GM21528 (cell line): ENCODE data around the gene DNAJC30.
"Not testable (repeated sequence)": the region's sequence is repeated elsewhere in the genome, so short reads cannot be mapped to it uniquely, and the experiment has no call there.

Experiments used
- ATAC-seq: cut with Tn5 transposase; IDR thresholded peaks from one replicate; pipeline ENCODE4 v1.9.1; 2021; ENCODE audit warnings: mild to moderate bottlenecking, moderate library complexity; ENCODE audit not compliant: unreplicated experiment, low FRiP score

Gene DNAJC30

DNA sequence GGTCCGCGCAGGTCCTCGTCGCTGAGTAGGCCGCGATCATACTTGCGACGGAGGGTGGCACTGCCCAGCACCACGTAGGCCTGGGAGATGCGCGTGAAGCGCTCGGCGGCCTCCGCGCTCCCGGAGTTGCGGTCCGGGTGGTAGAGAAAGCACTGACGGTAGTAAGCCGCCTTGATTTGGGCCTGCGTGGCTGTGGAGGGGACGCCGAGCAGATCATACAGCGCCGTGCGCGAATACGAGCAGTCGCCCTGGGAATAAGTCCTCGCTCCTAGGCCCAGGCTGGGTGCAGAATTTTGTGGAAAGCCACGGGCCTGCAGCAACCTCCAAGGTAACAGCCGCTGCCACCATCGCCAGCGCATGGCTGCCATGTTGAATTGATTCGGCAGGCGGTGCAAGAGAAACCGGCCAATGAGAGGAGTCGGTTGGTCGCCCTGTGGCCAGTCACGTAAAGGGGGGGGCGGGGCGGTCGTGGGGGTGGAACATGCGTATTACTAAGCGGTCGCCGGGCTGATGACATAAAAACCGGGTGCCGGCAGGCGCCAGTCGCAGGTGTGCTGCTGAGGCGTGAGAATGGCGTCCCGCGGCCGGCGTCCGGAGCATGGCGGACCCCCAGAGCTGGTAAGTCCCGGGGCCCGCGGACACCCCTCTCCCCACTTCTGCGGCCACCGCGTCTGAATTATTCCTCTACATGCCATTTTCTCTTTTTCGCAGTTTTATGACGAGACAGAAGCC lies at the start of gene DNAJC30, which contains the start of gene BUD23:
Gene DNAJC30 (minus strand): TSS at position 398 of the 732 bp plus-strand sequence. CDS start 30 bp downstream, at position 368.
Gene BUD23 (plus strand): TSS at position 542 of the 732 bp plus-strand sequence. CDS start 29 bp downstream, at position 571.
- peak; percentile 86 for ATAC-seq

DNA sequence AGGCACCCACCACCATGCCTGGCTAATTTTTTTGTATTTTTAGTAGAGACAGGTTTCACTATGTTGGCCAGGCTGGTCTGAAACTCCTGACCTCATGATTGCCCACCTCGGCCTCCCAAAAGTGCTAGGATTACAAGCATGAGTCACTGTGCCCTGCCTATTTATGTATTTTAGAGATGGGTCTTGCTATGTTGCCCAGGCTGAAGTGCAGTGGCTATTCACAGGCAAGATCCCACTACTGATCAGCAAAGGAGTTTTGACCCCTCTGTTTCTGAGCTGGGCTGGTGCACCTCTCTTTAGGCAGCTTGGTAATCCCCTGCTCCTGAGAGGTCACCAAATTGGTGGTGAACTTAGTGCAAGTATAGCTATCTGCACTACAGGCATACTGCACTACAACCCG lies 49.1 kb upstream of the DNAJC30 start:
- ATAC-seq = no peak

DNA sequence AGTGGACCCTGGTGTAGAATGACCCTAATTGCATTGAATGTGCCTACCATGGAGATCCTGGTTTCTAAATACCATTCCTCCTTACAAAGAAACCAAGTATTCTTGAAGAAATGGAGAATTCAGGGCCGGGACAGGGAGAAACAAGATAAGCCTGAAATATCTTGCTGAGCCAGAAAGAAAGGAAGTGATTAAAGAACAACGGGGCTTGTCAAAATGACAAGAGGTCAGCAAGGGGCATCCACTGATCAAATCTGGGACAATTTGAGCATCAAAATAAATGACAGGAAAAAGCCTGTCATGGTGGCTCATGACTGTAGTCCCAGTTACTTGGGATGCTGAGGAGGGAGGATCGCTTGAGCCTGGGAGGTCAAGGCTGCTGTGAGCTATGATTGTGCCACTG lies 47.2 kb upstream of the DNAJC30 start:
- no peak for ATAC-seq

DNA sequence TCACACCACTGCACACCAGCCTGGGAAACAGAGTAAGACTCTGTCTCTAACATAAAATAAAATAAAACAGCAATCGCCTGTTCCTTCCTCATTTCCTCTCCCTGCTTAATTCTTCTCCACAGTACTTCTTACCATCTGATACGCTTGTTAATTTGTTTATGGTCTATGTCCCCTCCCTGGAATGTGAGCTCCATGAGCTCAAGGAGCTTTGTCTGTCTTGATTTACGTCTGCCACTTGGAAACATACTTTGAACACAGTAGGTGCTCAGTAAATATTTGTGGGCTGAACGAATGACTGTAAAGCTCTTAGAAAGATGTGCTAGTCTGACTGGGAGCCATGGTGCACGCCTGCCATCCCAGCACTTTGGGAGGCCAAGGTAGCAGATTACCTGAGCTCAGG lies 45.3 kb upstream of the DNAJC30 start:
- no peak for ATAC-seq

DNA sequence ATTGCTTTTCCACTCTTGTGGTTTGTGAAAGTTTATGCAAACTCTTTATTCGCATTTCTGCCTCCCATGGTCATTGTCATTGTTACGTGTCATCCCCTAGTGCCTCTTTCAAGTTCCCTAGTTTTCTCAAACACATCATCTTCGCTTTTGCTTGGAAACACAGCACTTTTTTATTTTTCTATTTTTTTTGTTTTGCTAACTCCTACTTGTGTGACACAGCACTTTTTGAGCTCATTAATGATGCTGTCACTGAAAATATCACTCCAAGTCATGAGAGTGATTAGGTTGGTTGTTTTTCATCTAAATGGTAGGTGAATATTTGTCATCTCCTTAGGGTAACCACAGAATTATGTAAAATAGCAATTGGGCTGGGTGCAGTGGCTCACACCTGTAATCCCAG lies 44.7 kb upstream of the DNAJC30 start:
- no peak for ATAC-seq

DNA sequence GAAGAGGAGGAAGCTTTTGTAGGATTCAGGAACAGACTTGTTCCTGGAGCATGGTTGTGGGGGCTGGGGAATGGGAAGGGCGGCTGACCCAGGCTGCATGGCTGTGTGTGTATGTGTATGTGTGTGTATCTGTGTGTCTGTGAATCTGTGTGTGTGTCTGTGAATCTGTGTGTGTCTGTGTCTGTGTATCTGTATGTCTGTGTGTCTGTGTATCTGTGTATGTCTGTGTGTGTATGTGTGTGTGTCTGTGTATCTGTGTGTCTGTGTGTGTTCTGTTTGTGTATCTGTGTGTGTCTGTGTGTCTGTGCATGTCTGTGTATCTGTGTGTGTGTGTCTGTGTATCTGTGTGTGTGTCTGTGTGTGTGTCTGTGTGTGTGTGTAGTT lies 42.8 kb upstream of the DNAJC30 start:
- peak; percentile 38 for ATAC-seq

DNA sequence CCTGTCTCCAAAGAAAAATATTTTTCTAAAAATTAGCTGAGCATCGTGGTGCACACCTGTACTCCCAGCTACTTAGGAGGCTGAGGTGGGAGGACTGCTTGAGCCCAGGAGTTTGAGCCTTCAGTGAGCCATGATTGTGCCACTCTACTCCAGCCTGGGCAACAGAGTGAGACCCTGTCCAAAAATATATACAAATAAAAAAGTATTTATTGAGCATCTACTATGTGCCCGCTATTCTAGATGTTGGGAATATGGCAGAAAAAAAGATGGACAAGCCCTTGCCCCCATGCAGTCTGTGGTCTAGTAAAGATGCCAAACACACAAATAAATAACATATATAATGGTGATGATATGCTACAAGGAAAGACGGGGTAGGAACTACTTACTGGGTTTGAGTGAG lies 40.6 kb upstream of the DNAJC30 start:
- ATAC-seq = no peak

DNA sequence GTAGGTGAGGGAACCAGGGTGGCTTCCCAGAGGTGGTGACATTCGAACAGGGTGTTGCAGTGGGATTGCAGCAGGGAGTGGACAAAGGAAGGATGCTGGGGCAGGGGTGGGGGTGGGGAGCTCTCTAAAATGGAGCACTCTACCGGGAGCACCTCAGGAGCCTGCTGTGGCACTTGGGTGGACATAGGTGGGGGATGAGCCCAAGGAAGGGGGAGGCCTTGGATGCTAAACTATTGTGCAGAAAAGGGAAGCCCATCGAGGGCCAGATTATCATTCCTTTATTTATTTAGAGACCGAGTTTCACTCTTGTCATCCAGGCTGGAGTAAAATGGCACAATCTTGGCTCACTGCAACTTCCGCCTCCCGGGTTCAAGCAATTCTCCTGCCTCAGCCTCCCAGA lies 39.5 kb upstream of the DNAJC30 start:
- ATAC-seq = no peak

DNA sequence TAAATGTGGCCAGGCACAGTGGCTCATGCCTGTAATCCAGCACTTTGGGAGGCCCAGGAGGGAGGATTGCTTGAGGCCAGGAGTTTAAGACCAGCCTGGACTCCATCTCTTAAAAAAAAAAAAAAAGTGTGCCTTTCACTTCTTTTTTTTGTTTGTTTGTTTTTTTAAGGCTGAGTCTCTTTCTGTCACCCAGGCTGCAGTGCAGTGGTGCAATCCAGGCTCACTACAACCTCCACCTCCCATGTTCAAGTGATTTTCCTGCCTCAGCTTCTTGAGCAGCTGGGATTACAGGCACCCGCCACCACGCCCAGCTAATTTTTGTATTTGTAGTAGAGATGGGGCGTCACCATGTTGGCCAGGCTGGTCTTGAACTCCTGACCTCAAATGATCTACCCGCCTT lies 38.9 kb upstream of the DNAJC30 start:
- not testable (repeated sequence) for ATAC-seq

DNA sequence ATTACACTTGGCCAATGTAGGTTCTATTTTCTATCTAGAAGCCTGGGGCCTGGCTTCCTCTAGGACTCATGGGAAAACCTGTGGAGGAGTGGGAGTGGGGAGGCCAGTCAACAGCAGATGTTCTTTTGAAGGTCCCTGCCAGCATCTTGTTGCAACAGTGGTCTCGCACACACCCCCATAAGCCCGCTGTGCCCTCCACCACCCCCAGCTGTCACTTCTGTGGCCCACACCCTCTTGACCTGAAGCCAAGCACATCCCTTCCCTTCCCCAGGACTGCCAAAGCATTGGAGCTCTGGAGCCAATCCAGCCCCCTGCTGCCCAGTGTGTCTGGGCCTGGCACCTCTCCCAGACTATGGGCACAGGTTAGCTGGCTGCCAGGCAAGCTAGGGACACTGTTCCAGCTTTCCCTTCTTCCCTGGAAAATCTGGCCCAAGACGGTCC lies 38.1 kb upstream of the DNAJC30 start:
- no peak for ATAC-seq

DNA sequence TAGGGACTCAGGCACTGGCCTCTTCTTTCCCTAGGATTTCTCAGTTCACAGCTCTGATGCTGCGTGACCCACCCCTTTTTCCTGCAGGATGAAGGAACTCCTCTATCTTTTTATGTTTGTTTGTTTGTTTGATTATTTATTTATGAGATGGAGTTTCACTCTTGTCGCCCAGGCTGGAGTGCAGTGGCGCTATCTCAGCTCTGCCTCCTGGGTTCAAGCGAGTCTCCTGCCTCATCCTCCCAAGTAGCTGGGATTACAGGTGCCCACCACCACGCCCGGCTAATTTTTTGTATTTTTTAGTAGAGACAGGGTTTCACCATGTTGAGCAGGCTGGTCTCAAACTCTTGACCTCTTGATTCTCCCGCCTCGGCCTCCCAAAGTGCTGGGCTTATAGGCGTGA lies 37.2 kb upstream of the DNAJC30 start:
- ATAC-seq = not testable (repeated sequence)

DNA sequence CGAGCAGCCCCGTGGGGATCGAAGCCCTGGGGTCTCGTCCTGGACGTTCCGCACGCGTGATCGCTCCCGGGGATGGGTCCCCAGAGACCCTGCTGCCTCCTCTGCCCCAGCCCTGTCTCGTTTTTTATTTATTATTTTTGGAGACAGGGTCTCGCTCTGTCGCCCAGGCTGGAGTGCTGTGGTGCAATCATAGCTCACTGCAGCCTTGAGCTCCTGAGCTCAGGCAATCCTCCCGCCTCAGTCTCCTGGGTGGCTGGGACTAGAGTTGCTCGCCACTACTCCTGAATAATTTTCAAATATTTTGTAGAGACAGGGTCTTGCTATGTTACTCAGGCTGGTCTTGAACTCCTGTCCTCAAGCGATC lies 36.5 kb upstream of the DNAJC30 start:
- ATAC-seq = no peak

DNA sequence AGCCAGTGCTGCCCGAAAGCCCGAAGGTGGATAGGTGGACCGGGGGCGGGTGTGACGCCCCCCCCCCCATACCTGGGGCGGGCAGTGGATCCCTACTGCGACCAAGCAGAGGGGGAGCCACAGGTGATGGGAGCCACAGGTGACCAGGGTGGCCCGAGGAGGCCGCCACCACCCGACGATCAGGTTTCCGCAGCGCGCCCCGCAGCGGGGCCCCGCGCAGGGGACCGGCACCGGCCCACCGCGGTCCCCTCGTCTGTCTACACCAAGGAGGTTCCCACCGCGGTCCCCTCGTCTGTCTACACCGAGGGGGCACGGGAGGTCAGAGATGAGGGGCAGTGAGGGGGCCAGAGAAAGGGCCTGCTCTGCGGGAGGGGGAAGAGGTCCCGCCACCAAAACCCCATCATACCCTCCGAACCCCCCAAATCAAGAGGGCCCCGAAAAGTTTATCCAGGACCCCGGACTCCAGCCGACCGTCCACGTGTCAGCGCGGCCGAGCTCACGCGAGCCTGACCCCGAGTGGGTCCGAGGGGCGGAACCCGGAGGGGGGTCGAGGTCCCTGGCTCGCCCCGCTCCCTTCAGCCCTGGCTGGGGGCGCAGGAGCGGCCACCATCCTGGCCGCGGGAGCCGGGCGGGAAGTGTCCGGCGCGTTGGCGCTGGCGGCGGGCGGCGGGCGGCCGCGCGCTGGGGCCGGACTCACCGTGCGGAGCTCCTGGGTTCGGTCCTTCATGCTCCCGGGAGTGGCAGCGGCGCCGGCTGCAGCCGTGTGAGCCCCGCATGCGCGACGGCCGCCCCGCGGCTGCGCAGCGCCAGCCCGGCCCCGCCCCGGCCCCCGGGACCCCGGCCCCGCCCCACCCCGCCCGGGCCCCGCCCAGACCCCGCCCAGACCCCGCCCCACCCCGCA lies 35.9 kb upstream of the DNAJC30 start, which contains the start of gene STX1A:
Gene STX1A (minus strand): TSS at position 765 of the 901 bp plus-strand sequence. CDS start 38 bp downstream, at position 727.
- peak; percentile 52 for ATAC-seq

DNA sequence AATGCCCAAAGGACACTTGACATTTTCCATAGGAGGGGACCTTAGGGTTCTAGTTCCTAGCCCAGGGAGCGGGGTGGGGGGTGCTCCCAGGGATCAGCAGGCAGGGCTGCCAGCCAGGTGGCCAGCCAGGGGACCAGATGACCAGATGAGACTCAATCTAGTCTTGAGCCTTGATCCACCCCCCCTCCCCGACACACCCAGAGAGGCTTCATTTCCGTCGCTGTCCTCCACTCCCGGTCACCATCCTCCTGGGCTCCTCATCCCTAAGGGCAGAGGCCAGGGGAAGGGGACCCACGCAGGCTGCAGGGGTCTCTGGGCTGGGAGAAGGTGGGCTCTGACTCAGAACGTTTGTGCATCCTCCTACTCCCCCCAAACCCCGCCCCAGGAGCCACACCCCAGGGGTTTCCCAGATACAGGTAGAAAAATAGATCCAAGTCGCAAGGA lies 35.2 kb upstream of the DNAJC30 start:
- no peak for ATAC-seq

DNA sequence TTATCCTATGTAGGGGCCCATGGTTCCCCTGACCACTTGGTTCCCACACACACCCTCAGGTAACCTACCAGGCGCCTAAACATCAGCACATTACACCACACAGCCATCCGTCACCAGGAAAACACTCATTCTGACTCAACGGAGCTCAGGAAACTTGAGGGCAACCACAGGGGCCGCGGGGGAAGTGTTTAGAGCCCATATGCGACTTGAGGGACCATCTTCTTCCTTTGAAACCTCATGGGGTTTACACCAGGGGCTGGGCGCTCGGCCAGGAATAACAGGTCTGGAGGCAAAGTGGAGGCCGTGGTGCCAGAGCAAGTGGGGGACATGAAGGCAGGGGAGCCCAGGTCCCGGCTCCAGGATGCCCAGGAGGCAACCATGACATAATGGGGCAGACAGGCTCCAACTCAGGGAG lies 34.7 kb upstream of the DNAJC30 start:
- no peak for ATAC-seq

DNA sequence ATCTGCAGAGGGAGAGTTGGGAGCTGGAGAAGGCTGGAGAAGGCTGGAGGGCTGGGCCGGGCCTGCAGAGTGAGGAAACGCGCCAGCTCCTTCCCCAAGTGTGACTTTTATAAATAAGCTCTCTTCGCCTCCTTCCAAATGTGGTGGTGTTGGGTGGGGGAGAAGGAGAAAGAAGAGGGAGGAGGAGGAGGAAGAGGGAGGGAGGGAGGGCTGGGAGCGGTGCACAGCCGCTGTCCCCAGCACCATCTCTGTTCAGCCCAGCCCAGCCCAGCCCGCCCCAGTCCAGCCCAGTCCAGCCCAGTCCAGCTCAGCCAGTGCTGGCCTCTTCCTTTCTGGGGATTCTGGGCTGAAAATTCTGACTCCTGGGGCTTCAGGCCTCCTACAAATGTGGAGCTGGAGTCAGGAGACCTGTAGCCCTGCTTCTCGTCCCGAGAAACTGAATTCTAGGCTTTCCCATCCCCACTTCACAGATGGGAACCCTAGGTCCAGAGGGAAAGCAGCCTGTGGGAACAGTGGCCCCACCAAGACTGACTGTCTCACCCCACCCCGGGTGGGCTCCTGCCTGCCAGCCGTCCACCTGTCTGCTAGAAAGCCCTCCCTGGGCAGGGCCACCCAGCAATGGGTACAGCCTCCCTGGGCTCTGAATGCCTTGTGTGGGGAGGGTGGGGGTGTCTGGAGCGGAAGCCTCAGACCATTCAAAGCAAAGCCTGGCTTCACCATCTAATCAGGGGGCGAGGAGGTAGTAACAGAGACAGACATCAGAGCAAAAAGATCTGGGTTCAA lies 34.0 kb upstream of the DNAJC30 start:
- no peak for ATAC-seq

DNA sequence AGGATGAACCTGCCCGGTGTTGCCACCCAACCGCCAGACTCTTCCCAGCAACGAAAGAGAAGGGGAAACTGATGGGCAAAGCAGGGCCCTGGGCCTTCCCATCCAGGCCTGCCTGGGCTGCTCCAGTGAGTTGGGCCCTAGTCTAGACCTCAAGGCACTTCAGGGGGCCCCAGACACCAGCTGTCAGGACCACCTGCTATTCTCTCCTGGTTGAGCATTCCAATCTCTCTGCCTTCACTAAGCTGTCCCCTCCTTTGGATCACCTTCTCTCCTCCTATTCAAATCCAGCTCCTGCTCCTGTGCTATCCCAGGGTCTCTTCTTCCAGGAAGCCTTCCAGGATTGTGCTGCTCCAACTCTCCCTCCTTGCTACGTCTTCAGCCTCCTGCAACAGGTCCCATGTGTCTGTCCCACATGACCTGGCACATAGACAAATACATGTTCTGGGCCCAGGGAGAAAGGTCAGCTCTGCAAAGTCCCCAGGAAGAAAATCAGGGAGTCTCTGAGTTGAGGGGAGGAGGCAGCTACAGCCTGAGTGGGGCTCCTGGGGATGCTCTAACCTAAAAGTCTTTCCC lies 33.2 kb upstream of the DNAJC30 start:
- no peak for ATAC-seq

DNA sequence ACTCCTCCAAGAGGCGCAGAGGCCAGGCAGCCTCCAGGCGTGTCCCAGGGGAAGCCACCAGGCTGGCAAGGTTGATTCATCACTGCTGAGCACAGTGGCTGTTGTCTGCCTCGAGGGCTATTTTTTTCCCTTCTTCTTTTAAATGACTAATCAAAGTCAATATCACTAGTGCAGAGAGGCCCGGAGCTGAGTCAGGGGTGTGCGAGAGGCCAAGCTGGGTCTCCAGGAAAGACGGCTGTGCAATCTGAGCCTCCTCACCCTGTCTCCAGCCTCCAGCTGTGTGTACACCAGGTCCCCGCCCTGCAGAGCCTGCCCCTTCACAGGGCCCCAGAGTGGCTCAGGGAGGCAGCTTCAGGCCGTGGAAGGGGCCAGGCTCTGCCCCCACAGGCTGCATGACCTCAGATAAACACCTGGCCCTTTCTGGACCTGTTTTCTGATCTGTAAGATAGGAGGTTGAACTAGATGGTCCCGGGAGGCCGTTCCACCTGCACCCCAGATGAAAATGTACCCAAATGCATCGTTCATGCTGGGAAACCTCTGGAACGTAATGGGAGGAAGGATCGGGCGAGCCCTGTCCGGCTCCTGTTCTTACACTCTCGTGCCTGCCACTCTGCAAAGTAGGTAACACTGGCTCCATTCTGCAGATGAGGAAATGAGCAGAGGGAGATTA lies 32.5 kb upstream of the DNAJC30 start:
- ATAC-seq = no peak

DNA sequence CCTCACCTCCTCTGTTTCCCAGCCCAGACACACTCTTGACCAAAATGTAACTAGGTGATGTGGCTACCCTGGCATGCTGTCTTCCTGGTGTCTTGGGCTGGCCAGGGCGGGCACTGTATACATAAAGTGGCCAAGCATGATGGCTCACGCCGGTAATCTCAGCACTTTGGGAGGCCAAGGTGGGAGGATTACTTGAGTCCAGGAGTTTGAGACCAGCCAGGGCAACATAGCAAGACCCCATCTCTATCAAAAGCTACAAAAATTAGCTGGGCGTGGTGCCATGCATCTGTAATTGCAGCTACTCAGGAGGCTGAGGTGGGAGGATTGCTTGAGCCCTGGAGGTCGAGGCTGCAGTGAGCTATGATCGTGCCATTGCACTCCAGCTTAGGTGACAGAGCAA lies 30.1 kb upstream of the DNAJC30 start:
- ATAC-seq = not testable (repeated sequence)

DNA sequence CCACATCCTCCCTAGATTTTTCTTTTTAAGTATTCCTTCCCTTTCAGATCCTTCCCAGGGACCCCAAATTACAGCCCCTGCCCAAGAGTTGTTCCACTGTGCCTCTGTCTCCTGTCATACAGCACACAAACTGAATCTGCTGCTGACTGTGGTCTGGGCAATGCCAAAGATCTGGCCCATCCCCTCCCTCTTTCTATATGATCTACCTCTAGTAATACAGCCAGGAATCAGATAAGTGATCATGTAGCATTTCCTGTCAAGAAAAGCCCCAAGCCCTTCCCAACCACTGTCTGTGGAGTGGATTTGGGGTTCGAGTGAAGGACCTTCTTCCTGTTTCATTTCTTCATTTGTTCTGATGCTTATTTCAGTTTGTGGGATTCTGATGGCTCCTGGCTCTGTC lies 29.5 kb upstream of the DNAJC30 start:
- no peak for ATAC-seq
